HEK293 (cell line): ENCODE data around the gene CACNA1B.

ENCODE experiments used
- CTCF ChIP-seq: fragments of 450-650 bp; formaldehyde crosslinking; IDR thresholded peaks from 2 replicates; pipeline ENCODE4 v1.5.1; 2016; ENCODE audit warnings: missing biosample characterization, missing genetic modification characterization
- PBX3 ChIP-seq: sonication (generic); formaldehyde crosslinking; IDR thresholded peaks from 2 replicates; pipeline ENCODE4 v1.8.1; 2022; ENCODE audit warnings: mild to moderate bottlenecking, moderate library complexity, missing genetic modification reagents
- YY1 ChIP-seq: fragments of 450-650 bp; formaldehyde crosslinking; IDR thresholded peaks from 2 replicates; pipeline ENCODE4 v1.5.1; 2018; ENCODE audit warnings: missing biosample characterization, missing genetic modification characterization
- ZBTB17 ChIP-seq: fragments of 450-650 bp; formaldehyde crosslinking; IDR thresholded peaks from 2 replicates; pipeline ENCODE4 v1.5.1; 2016; ENCODE audit warnings: missing biosample characterization, missing genetic modification characterization
- ZBTB8A ChIP-seq: fragments of 450-650 bp; formaldehyde crosslinking; IDR thresholded peaks from 2 replicates; pipeline ENCODE4 v1.5.1; 2016; ENCODE audit warnings: missing biosample characterization, missing genetic modification characterization
- ZEB2 ChIP-seq: fragments of 450-650 bp; formaldehyde crosslinking; IDR thresholded peaks from 2 replicates; pipeline ENCODE4 v1.5.1; 2016; ENCODE audit warnings: missing biosample characterization, missing genetic modification characterization
- ZNF112 ChIP-seq: fragments of 450-650 bp; formaldehyde crosslinking; IDR thresholded peaks from 2 replicates; pipeline ENCODE4 v1.5.0; 2017; ENCODE audit warnings: missing biosample characterization, missing genetic modification characterization
- ZNF350 ChIP-seq: fragments of 450-650 bp; formaldehyde crosslinking; IDR thresholded peaks from 2 replicates; pipeline ENCODE4 v1.5.0; 2017; ENCODE audit warnings: missing biosample characterization, mild to moderate bottlenecking, missing genetic modification characterization
- ZNF449 ChIP-seq: fragments of 450-650 bp; formaldehyde crosslinking; IDR thresholded peaks from 2 replicates; pipeline ENCODE4 v1.5.1; 2017; ENCODE audit warnings: missing biosample characterization, mild to moderate bottlenecking, missing genetic modification characterization, moderate library complexity
- ZSCAN18 ChIP-seq: fragments of 450-650 bp; formaldehyde crosslinking; IDR thresholded peaks from 2 replicates; pipeline ENCODE4 v1.5.1; 2016; ENCODE audit warnings: missing biosample characterization, missing genetic modification characterization
- ZXDB ChIP-seq: fragments of 450-650 bp; formaldehyde crosslinking; IDR thresholded peaks from 2 replicates; pipeline ENCODE4 v1.5.1; 2016; ENCODE audit warnings: missing biosample characterization, missing genetic modification characterization

GRCh38 chr9:138102246-138103051 is 224.9 kb downstream of the CACNA1B start:
- no peak for TF ChIP-seq ZNF112 (tag by site-specific recombination)
- no peak for TF ChIP-seq CTCF (tag by site-specific recombination)
- TF ChIP-seq ZNF449 (tag by site-specific recombination), result no peak
- TF ChIP-seq YY1 (tag by site-specific recombination), result no peak
- no peak for TF ChIP-seq ZXDB (tag by site-specific recombination)
- TF ChIP-seq ZNF350, result no peak
- TF ChIP-seq PBX3, result no peak
- no peak for TF ChIP-seq ZEB2
- no peak for TF ChIP-seq ZBTB8A
- TF ChIP-seq ZBTB17 (tag by site-specific recombination), result no peak
- no peak for TF ChIP-seq ZSCAN18
